Superior temporal gyrus (tissue), 1 donor: ENCODE results near the gene PCNX2.
"Not testable (repeated sequence)": the region's sequence is repeated elsewhere in the genome, so short reads cannot be mapped to it uniquely, and the experiment has no call there.

Experiments used
- DNase-seq: peaks from one replicate; pipeline ENCODE4 v3.0.0-alpha.2; 2016; ENCODE audit errors: extremely low spot score

PCNX2 gene

GRCh38 chr1:233230011-233230410 lies 65.5 kb downstream of the PCNX2 start:
- no peak for DNase-seq

- no peak for DNase-seq
Observed at GRCh38 chr1:233229288-233229687, 66.2 kb downstream of the PCNX2 start.

DNA sequence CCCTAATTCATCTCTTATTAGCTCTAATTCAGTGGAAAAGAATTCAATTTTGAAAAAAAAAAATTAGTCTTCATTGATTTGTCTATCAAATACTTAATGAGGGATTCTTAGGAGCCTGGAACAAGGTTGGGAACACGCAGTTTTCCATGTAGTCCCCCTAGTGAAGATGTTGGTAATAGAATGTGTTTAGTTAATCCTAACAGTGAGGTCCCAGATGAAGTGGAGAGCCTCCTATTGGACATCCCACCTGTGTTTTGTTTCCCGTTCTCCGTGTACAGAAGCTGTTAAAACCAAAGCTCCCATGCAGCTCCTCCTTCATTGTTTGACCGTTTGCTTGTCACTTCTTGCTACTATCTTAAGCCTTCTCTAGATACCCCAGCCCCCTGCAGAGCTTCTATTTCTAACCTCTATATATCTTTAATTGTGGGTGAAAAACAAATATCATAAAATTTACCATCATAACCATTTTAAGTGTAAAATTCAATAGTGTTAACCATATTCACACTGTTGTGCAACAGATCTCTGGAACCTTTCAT lies 67.5 kb downstream of the PCNX2 start:
- DNase-seq, result no peak

GRCh38 chr1:233224311-233224710 lies 71.2 kb downstream of the PCNX2 start:
- no peak for DNase-seq

DNA sequence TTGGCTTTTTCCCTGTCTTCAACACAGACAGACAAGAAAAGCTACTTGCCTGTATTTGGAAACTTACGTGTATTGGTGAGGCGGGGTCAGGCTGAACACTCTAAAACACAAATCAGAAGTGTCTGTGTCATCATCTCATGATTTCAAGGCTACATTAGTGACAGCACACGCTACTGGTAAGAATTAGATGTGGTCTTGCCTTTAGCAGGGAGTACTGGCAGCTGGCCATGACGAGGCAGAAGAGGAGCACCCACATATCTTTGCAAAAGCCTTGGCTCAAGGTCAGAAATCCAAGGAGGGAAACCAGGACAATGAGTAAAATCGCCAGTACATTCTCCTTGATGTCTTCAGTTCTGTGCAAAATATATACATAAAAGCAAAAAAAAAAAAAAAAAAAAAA lies 77.7 kb downstream of the PCNX2 start:
- DNase-seq, result peak; percentile 25

- no peak for DNase-seq
Observed at GRCh38 chr1:233216009-233216408, 79.5 kb downstream of the PCNX2 start.

DNA sequence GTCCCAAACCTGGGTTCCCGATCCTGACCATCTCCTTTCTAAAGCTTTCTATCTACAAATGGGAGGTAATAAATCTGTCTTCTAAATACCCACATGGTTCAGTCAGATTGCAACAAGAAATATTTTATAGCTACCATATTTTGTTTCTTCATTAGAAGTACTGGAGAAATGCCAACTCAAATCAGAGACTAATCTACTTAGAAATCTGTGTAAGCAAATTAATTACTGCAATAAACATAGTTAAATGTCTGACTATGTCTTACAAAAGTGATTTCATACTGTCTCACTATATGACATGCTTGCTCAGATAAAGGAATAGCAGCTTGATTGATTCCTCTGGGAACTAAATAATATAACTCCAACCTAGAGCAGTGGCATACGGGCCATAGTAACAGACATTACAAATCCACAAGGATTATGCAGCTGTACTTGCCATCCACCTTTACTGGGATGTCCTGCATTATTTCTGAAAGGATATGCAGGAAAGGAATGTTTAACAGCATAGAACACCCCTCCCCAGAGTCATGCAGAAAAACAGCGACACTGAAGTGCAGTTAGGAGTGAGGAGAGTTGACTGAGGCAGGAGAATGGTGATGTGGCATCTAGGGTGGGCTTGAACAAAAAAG lies 80.3 kb downstream of the PCNX2 start:
- DNase-seq, result no peak

- no peak for DNase-seq
Observed at GRCh38 chr1:233211595-233211994, 83.9 kb downstream of the PCNX2 start.

GRCh38 chr1:233211106-233211505 lies 84.4 kb downstream of the PCNX2 start:
- DNase-seq, result no peak

DNA sequence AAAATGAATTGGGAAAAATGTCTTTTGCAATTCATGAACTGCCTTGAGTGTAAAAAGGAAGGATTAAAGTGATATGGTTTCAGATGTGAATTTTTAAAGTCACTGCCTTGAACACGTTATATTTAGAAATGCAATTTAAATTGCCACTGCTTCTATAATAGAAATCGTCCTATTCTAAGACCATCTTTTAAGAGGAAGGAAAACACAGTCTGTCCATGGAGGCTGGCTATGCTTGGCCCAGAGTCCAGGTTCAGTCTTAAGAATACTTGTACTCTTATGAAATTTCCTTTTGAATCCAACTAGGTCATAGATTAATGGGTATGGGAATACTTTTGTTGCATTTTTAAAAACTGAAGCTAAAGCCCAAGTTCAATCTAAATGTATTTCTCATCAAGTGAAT lies 86.0 kb downstream of the PCNX2 start:
- DNase-seq, result peak; percentile 26

DNA sequence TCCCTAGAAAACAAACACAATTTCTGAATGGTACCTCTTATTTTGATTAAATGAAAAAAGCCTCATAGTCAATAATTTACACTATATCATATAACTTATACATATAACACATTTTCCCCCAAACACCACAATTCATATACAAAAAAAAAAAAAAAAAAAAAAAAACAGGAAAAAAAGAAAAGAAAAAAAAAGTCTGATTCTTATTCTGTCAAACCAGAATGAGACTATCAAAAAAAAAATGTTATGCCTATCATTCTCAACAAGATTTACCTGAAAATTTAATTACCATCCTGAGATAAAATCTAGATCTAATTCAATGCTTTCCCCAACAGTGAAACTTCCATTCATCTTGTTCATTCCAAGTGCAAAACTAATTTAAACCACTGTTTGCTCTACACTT lies 86.8 kb downstream of the PCNX2 start:
- DNase-seq, result no peak

GRCh38 chr1:233197940-233198339 lies 97.6 kb downstream of the PCNX2 start:
- DNase-seq, result no peak

DNA sequence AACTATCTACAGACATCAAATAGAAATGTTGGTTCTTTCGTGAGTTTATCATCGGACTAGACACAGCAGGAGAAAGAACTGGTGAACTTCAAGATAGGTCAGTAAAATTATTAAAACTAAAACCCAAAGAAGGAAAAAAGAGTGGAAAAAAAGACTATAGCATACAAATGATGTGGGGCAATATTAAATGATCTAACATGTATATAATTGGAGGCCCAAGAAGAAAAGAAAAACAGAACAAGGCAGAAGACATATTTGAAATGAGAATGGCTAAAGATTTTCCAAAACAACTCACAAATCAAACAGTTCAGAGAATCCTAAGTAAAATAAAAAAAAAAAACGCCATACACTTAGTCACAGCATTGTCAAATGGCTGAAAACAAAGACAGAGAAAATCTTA lies 101.8 kb downstream of the PCNX2 start:
- no peak for DNase-seq

DNA sequence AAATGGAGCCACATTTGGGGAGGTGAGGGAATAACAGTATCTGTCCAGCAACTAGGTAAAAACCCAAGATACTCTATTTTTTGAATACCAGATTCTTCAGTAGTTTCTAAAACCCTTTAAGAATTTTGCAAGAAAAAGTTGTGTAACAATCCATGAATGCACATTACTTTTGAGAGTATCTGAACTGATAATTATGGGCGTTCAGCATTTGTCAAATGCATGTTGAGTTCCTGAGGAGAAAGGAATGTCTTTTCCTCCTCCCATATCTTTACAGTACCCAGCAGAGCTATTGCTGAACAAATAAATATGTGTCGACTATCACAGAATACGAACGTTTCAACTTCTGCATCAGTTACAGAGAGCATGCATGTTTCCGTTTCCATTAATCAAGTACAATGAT lies 104.5 kb downstream of the PCNX2 start:
- DNase-seq, result no peak

- DNase-seq, result no peak
Observed at GRCh38 chr1:233189526-233189925, 106.0 kb downstream of the PCNX2 start.

DNA sequence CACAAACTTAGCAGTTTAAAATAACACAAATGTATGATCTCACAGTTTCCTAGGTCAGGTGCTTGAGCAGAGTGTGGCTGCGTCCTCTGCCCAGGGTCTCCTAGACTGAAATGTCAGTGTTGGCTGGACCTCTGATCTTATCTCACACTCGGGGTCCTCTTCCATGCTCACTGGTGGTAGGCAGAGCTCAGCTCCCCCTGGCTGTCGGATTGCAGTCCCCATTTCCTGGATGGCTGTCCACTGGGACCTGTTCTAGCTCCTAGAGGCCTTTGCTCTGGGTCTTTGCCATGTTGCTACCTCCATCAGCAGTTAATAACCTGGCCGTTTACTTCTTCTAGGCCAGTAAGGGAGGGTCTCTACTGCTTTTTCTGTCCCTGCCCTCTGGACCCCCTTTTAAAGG lies 107.5 kb downstream of the PCNX2 start:
- DNase-seq, result no peak

- no peak for DNase-seq
Observed at GRCh38 chr1:233183226-233184020, 112.1 kb downstream of the PCNX2 start.

DNA sequence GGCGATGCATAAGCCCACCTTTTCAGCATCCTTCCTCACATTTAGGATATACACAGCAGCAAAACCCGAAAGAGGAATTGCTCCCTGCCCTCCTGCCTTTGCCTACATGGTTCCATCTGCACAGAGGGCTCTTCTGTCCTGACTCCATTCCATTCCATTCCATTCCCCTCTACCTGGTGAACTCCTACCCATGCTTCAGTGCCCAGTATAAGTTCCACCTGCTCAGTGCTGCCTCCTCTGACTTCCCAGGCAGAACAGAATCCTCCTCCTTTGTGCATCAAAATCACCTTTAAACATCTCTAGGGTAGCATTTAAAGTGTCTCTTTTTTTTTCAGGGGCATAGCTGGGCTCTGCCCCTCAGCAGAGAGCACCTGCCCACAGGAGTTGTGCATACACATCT lies 112.9 kb downstream of the PCNX2 start:
- DNase-seq, result no peak

- no peak for DNase-seq
Observed at GRCh38 chr1:233180641-233181364, 114.7 kb downstream of the PCNX2 start.

DNA sequence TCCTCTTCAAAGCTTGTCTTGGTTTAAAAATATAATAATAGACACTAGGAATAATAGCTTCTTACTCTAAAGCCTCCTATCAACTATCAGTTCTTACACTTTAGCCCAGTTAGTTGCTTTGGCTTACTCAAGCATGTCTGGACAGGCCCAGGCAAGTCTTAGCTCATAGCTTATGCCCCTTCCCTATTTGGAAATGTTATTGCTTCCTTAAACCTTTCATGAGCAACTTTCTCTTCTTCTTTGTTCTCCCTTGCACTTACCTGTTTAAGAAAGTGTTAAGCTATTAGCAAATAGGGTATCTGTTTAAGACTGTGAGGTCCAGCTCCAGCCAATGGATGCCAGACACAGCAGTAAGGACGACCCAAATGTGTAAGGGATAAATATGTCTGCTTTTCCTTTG lies 115.9 kb downstream of the PCNX2 start:
- not testable (repeated sequence) for DNase-seq

- DNase-seq, result peak; percentile 59
Observed at GRCh38 chr1:233172201-233172600, 123.3 kb downstream of the PCNX2 start.

- no peak for DNase-seq
Observed at GRCh38 chr1:233170741-233171140, 124.8 kb downstream of the PCNX2 start.

GRCh38 chr1:233168384-233168783 lies 127.1 kb downstream of the PCNX2 start:
- no peak for DNase-seq
